Pons (tissue), 1 donor: ENCODE measurements around the gene SLC8B1.

Experiments used
- DNase-seq: peaks from one replicate; pipeline ENCODE4 v3.0.0-alpha.2; 2016; ENCODE audit warnings: low spot score

SLC8B1 gene

GRCh38 chr12:113268621-113269020 is 66.3 kb downstream of the SLC8B1 start:
- DNase-seq = no peak

GRCh38 chr12:113268136-113268535 is 66.8 kb downstream of the SLC8B1 start:
- DNase-seq = no peak

DNA sequence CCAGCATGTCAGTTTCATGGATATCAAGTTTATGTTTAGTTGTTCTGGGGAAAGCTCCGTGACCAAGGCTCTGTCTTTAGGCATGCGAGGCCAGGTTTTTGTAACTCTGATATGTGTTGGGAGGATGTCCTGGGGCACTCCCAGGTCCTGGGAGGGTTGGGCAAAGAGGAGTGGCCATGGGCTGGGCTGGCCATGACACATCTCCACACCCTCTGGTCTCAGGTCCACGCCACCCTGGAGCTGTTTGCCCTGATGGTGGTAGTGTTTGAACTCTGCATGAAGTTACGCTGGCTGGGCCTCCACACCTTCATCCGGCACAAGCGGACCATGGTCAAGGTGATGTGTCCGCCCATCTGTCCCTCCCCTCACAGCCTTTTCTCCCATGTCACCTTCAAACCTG is 67.3 kb downstream of the SLC8B1 start:
- no peak for DNase-seq

DNA sequence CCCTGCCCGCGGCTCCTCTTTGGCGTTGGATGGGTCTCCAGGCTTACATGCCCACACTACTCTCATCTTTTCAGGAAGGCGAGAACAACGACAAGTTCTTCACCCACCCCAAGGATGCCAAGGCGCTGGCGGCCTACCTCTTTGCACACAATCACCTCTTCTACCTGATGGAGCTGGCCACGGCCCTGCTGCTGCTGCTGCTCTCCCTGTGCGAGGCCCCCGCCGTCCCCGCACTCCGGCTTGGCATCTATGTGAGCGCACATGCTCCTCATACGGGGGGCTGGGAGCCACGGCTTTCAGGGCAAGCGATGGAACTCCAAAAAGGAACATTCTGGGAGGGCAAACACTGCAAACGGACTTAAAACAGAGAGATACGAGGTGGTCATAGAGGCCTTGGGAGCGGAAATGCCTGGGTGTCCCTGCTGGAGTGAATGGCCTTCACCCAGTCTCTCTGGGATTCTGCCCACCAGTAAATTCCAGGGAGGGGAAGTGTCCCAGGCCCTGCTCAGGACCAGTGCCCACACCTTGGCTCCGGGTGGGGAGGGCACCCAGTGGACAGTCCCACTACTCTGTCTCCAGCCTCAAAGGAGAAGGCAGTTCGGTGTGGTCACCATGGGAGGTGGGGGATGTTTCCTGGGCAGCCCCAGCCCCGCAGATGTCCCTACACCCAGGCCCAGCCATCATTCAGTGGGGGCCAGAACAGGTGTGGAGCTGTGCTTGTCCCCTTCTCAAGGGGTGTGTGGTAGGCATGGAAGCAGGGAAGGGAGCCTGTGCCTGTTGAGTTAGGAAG is 68.6 kb downstream of the SLC8B1 start:
- no peak for DNase-seq

GRCh38 chr12:113263431-113263963 is 71.4 kb downstream of the SLC8B1 start:
- no peak for DNase-seq

- DNase-seq = no peak
Observed at GRCh38 chr12:113262710-113263109, 72.2 kb downstream of the SLC8B1 start.

DNA sequence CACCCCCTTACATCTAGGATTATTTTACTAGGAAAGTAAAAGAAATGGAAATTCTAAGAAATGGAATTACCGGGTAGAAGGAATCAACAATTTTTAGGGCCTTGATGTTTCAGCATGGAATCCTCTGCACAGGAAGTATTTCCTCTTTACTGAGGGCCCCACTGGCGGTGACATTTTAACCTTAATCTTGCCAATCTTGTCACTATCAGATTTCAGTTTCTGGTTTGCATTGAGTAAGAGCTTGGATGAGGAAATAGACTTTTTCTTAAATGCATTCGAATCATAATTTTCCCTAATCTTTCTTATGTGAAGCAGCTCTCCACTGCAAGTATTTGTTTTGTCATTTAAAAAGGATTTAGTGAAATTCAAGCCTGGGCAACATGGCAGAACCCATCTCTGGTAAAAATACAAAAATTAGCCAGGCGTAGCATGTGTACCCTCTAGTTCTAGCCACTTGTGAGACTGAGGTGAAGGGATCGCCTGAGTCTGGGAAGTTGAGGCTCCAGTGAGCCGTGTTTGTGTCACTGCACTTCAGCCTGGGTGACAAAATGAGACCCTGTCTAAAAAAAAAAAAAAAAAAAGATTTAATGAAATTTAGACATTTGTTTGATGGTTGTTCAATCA is 73.0 kb downstream of the SLC8B1 start:
- DNase-seq = no peak

GRCh38 chr12:113260636-113261300 is 74.1 kb downstream of the SLC8B1 start:
- DNase-seq = no peak

- DNase-seq = no peak
Observed at GRCh38 chr12:113260127-113260526, 74.8 kb downstream of the SLC8B1 start.

- no peak for DNase-seq
Observed at GRCh38 chr12:113257564-113257963, 77.3 kb downstream of the SLC8B1 start.

- no peak for DNase-seq
Observed at GRCh38 chr12:113254298-113254697, 80.6 kb downstream of the SLC8B1 start.

- DNase-seq = no peak
Observed at GRCh38 chr12:113253532-113254285, 81.2 kb downstream of the SLC8B1 start.

GRCh38 chr12:113252494-113252893 is 82.4 kb downstream of the SLC8B1 start:
- no peak for DNase-seq

DNA sequence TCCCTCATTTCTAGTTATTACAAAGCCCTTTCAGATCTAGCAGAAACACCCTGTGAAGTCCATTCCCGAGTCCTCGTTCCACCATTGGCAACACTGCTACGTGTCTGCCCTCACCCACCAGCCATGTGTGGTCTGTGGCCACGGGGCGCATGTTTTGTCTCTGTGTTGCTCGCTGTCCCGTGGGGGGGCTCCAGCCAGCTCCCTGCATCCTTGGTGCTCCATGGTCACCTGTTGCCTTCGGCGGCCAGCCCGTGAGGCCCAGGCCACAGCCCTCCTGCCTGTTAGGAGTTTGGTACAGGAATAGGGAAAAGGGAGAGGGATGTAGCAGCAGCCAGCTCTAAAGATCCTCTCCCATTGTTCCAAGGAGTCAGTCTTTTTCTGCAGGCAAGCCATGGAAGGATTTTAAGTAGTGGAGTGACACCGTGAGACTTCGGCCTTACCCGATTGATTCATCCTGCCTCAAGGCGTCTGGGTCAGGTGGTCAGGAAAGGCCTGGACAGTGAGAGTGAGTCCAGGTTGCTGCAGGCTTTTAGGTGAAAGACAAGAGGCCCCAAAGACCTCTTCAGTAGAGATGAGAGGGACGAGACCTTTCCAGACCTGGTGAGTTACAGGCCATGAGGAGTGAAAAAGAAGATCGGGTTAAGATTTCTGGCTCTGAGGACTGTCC is 83.4 kb downstream of the SLC8B1 start:
- DNase-seq = no peak

DNA sequence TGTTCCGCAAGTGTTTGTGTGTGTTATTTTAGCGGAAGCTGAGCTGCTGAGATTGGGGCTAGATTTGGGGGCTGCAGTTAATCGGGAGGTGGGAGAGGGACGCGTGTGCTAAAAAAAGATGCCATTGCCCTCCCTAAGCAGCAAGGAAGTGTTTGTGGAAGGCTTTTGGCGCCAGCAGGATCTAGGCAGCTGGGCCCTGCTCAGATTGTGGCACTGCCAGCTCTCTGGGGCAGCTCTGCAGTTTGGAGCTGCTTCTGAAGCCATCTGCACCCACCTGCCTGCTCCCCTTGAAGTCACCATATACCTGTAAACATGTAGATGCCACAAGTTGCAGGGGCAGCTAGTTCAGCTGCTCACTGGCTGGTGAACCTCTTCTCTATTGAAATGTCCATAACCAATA is 84.9 kb downstream of the SLC8B1 start:
- no peak for DNase-seq

GRCh38 chr12:113249546-113249945 is 85.4 kb downstream of the SLC8B1 start:
- DNase-seq = no peak

DNA sequence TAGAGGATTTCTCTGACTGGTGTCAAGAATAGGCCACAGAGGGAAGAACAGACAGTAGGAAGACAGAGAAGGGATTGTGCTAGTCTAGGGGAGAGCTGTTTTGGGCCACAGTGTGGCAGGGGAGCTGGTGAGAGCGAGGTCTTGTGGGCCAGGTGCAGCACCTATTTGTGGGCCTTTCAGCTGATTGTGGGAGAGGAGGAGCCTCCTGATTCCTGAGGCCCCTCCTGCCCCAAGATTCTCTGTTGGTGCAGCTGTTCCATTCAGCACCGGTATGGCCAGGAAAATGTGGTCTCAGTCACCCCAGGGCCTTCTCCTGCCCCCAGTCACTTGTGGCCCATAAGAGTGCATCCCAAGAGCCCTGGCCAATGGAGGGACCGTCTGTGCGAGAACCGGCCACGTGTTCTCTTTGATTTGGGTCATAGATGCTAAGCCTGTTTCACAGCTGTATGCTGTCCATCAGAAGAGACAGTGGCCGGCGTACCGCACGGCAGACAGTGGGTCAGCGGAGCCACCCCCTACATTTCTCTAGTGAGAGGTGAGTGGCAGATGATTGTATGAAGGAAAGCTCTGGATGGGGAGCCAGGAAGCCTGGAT is 86.0 kb downstream of the SLC8B1 start:
- no peak for DNase-seq
